ENCODE measurements around the gene TMEM108.

TMEM108 gene

DNA sequence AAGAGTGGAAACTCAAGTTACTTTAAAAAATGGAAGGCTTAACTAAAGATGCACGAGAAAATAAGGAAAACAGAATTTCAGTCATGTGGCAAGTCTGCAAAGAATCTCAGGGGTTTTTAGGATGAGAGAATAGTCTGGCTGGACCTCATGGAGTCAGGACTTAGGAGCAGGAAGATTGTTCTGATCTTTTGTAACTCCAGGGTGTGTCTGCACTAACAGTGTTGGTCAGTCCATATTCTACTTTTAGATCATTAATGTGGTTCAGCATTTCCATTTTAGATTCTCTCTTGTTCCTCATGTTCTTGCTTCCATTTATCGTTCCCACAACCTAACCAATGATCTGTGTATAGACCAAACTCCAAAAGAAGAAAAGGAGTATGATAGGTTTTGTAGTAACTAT is 15.3 kb downstream of the TMEM108 start:
- in situ Hi-C loops (cut with MboI; ENCODE audit: low sequenced_read_pairs) = no loop called here

DNA sequence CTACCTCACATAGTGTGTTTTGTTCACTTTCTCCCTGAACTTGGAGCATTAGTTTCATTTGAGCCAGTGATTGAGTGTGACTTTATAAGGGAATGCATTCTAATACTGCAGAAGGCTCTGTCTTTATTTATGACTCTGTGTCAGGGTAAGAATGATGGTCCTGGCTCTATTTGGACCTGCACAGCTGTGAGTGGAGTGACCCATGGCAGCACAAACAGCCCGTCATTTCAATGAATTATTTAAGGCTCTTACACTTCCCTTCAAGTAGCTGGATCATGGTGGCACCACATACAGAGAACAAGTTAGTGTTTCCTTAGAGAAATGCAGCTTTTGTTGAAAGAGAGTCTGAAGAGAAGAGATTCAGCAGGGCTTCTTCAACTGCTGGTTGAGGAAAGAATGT is 16.4 kb downstream of the TMEM108 start:
- in situ Hi-C loops (cut with MboI; ENCODE audit: low sequenced_read_pairs) = no loop called here

DNA sequence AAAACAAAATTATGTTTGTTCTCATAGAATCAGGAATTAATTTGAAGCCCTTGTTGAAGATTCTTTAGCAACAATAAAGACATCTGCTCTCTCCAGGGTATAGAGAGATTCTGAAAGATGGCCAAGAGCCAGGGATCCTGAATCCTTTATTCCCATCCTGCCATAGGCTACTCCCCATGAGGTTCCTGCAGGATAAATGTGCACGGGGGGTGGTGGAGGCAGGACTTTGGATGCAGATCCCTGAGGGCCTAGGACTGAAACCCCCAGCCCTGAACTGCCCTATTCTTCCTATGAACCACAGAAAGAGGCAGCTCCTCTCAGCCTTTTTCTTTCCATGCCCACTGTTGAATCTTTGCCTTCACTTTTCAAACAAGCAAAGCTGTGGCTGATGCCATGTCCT is 17.1 kb downstream of the TMEM108 start:
- in situ Hi-C loops (cut with MboI; ENCODE audit: low sequenced_read_pairs) = no loop called here

DNA sequence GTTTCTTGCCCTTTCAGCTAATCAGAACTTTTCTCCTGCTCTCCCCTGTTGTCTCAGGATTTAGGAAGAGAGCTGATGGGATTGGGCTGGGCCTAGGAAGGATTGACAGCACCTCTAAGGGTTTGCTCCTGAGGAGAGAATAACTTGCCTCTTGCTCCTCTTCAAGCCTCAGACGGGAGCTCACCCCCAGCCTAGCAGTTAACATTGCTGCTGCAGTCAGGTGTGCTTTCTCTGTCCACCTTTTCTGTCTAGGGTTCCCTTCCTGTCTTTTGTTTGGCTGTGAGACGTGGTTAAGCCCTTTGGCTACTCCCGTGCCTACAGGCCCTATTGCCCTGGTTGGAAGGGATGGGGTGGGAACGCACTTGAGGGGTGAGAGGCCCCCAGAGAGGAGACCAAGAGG is 20.1 kb downstream of the TMEM108 start:
- in situ Hi-C loops (cut with MboI; ENCODE audit: low sequenced_read_pairs) = no loop called here

DNA sequence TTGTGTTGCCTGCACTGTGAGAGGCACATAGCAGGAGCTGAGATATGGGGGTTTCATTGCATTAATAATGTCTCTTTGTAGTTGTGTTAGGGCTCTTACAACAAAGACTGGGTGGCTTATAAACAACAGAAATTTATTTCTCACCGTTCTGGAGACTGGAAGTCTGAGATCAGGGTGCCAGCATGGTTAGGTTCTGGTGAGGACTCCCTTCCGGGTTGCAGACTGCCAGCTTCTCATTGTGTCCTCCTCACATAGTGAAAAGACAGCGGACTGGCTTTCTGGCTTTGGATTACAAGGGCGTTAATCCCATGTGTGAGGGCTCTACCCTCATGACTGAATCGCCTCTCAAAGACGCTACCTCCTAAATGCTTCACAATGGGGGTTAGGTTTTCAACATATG is 20.6 kb downstream of the TMEM108 start:
- in situ Hi-C loops (cut with MboI; ENCODE audit: low sequenced_read_pairs) = no loop called here

DNA sequence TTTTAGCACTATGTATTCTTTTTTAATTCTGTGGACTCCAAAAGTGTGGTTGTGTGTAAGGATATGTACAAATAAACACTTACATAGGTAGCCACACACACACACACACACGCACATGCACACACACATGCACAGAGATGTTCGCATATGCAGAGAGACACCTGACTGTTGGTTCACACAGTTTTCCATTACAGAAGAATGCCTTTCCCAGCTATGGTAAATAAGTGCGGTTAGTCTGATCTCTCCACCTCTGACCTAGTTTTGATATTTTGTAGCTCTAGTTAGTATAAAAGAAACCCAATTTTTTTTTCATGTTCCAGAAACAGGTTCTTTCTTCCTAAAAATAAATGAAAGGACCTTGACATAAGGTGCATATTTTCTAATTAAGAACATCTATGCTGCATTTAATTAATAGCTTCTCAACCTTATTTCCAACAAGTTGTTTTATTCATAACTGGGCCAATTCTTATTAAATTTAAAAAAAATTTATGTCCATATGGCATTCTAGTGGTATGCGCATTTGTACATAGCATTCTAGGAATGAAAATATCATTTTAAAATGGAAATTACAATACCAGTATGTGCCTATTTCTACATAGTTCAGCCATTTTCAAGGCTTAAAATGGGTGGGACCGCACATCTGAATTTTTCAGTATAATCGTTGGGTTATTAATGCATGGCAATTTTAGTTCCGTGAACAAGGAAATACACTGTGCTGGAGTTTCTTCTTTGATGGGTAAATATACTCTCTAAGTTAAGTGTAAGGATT is 27.2 kb downstream of the TMEM108 start:
- in situ Hi-C loops (cut with MboI; ENCODE audit: low sequenced_read_pairs) = no loop called here

DNA sequence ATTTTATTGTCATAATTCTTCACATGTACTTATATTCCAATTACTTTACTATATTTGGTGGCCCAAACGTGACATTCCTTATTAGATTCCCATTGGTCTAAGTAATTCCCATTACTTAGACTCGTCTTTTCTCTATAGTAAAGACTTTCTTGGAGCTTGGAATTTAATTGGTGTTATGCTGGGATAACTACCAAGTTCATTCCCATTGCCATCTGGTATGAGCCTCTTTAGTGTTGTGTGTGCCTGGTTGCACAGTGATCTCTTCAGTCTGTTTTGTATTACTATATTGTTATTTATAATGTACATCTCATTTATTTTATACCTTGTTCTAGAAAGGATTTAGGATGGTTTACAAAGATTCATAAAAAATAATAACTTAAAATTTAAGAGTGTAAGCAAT is 27.8 kb downstream of the TMEM108 start:
- in situ Hi-C loops (cut with MboI; ENCODE audit: low sequenced_read_pairs) = no loop called here

DNA sequence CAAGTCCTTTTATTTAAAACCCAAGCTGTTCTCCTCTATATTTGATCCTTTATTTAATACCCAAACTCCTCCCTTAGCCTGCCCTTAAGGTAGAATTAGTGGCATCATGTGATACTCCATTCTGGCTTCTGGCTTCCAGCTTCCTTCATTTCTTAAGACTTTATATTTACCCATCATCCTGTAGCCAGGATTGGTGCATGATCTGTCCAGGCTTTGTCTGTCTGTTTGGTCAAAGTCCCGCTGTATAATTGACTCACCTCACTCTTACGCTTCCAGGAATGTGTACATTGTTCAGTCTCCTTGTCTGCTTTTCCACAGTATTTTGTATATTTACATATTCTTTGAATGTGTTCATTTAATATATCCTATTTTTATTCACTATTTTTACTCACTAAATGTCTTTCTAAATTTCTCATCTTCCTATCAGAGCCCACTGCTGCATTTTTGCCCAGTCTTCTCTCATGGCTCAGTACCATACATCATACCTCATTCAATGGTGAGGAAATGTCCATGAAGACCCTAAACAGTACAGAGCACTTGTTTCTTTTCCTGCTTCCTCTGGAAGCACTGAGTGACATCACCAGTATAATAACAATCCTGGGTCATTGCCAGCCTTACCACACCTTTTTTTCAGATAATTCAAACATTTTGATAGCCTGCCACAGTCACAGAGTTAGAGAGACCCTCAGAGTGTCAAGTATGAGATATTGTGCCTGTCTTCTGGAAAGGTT is 31.5 kb downstream of the TMEM108 start:
- in situ Hi-C loops (cut with MboI; ENCODE audit: low sequenced_read_pairs) = no loop called here

DNA sequence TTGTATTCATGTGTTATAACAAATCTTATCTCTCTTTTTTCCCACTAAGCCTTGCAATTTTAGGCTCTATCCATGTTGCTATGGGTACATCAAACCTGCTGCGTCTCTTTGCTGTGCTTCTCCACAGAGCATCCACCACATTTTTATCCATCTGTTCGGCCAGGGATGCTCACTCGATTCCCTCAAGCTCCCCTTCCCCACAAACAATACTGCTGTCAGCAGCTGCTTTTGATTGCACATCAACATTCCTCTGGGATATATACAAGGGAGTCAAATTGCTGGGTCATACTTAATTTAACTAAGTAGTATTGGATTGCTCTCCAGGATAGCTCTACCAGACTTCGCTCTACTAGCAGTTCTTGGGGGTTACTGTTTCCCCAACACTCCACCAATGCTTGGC is 36.8 kb downstream of the TMEM108 start:
- in situ Hi-C loops (cut with MboI; ENCODE audit: low sequenced_read_pairs) = no loop called here

DNA sequence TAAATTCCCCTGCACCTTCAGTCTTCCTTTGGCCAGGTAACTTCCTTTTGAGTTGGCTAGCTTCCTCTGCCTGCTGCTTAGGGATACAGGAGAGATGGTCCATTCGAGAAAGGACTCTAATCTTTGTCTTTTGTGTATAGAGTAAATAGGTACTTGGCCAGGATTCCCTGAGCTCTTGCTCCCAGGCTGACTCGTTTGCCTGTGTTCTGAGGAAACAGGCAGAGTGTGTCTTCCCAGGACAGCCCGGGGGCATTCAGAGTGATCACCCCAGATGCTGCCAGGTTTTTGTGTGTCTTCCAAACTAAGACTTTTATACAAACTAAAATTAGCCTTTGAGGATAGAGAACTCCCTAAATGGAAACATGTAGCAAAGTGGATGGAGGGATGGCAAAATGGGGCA is 39.5 kb downstream of the TMEM108 start:
- in situ Hi-C loops (cut with MboI; ENCODE audit: low sequenced_read_pairs) = no loop called here

DNA sequence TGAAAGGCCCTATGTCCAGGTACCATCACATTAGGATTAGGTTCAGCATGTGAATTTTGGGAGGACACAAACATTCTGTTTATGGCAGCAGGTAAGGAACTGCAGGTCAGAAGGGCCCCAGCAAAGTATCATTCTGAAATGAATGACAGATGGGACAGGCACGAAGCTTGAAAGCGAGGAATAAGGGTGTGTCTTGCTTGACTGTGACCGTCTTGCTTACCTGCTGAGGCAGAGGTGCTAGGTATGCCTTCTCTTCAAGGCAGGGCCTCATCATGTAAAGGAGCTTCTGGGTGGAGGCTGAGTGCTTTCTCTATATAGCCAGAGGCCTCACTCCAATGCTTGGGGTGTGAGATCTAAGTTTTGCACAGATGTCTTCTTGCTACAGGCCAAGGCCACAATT is 41.4 kb downstream of the TMEM108 start:
- in situ Hi-C loops (cut with MboI; ENCODE audit: low sequenced_read_pairs) = no loop called here

DNA sequence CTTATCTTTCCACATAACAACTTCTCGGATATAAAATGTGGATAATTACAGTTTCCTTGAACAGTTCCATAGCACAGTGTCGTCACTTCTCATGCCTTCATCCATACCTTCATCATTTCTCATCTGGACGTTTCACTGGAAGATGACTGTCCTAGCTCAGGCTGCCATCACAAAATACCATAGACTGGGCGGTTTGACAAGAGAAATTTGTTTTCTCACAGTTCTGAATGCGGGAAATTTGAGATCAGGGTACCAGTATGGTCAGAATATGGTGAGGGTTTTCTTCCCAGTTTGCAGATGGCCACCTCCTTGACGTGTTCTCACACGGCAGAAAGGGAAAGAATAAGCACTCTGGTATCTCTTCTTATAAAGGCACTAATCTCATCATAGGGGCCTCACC is 42.8 kb downstream of the TMEM108 start:
- in situ Hi-C loops (cut with MboI; ENCODE audit: low sequenced_read_pairs) = no loop called here

DNA sequence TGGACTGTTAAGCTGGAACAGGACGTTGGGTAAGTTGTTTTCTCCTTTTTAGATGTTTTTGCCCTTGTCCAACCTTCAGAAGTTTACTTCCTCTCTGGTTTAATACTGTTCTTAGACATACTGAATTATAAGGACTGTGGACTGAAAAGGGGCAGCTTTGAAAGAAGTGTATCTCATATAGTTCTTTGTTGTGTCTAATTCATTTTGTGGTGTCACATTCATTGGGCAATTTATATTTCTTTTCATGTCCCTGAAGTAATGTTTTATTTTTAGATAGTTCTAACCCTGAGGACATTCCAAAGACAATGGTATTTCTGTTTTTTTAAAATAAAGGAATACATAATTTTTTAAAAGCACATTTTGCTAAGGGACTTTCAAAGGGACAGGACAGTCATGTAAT is 45.2 kb downstream of the TMEM108 start:
- in situ Hi-C loops (cut with MboI; ENCODE audit: low sequenced_read_pairs) = no loop called here

DNA sequence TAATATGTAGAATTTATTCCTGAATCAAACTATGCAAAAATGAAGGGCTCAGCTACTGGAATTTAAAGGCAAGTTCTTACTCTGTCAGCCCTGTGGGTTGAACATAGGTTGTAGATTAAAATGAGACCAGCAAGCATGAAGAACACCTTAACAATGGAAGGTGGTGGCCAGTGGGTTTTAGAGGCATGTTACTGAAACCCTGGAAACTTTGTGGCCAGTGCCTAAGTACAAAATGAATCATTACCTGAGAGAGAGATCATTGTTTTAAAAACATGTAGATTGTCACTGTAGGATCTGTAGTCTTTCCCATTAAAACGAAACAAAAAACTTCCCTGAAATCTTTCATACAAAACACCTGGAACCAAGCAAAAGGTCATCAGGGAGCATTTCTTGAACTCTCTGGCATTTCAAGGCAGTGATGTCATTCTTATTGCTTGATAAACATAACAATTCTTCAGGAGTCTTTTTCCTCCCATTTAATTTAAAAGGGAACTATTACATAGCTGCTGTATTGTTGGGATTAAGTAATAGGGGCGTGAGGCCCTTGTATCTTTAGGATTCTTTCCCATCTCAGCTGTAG is 51.8 kb downstream of the TMEM108 start:
- in situ Hi-C loops (cut with MboI; ENCODE audit: low sequenced_read_pairs) = no loop called here

DNA sequence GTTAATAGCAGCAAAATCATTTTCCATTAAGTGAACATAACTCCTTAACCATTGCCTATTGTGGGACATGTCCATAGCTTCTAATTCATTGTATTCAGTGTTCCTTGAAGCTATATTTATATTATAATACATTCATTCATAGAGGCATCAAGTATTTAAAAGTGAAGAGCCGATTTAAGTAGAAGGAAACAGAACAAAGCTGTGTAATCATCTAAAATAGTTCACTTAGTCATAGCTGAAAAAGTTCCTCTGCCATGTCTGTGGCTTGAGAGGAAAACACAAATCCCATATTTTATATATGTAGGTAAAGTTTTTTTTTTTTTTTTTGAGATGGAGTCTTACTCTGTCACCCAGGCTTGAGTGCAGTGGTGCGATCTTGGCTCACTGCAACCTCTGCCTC is 54.5 kb downstream of the TMEM108 start:
- in situ Hi-C loops (cut with MboI; ENCODE audit: low sequenced_read_pairs) = no loop called here

DNA sequence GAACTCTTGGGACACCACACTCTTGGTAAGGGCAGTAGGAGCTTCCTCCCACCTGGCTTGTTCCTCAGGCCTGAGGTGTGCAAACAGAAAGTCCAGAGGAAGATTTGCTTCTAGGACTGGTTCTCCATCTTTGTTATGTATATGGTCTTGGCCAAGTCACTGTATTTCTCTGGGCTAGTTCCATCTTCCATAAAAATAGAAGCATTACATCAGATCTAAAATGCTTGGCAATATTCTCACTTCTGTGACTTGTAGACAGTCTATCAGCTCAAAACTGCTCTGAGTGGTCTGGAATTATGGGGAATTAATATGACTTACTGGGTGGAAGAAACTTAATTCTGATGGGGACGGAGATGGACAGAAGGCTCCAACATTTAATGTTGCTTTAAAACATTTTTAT is 55.2 kb downstream of the TMEM108 start:
- in situ Hi-C loops (cut with MboI; ENCODE audit: low sequenced_read_pairs) = no loop called here

DNA sequence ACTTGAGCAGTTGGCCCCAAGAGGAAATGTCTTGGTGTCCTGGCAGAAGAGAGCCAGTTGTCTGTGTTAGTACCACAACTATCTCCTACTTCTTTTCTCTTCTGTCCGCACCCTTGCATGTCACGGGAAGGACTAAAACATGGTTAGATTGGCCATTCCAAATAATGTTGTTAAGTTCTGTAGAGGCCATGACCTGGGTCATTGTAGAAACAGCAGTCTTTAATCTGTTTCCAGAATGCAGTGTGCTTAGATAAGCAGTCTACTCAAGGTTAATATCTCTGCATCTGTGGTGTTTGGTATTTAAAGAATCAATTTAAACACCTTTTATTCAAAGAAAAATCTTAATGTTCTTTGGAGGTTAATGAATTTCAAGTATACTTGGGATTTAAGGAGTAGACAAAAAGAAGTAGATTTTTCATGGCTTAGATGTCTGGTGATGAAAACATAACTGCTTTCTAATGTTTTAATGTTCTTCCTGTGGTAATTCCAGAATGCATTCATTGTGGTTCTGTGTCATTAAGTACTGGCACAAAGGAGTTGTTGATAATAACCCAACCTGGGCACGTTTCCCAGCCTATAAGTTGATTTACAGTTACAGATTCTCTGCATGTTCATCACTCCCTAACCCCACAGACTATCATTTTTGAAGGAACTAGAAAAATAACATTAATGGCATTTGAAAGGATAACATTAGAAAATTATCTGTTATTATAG is 58.9 kb downstream of the TMEM108 start:
- in situ Hi-C loops (cut with MboI; ENCODE audit: low sequenced_read_pairs) = no loop called here

DNA sequence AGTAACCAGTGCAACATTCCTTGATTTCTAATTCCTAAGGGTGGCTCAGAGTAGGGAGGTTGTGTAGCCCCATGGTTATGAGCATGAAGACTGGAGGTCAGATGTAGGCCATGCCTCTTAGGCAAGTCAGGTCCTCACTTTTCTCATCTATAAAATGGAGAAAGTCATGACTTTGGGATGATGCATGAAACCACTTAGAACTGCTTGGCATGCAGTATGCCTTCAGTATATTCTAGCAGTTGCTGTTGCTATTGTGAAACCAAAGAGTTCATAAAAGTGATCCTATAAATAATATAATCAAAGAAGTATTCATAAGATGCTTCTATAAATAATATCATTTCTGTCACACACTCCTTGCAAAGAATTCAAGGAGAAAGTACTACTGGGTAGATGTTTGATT is 65.5 kb downstream of the TMEM108 start:
- in situ Hi-C loops (cut with MboI; ENCODE audit: low sequenced_read_pairs) = no loop called here

DNA sequence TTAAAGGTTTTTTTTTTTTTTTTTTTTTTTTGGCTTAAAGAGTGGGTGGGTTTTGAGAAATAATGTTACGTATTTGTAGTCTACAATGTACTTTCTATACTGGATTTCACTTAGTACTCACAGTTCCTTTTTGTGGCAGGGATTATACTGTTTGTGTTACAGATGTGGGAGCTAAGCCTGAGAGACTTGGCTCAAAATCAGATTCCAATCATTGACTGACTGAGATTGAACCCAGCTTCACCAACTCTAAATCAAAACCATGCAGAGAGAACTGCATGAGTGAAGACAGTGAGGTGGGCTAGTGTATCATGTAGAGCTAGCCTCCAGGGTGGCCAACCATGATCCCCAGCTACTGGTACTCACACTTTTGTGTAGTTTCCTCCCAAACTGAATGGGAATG is 68.0 kb downstream of the TMEM108 start:
- in situ Hi-C loops (cut with MboI; ENCODE audit: low sequenced_read_pairs) = no loop called here

DNA sequence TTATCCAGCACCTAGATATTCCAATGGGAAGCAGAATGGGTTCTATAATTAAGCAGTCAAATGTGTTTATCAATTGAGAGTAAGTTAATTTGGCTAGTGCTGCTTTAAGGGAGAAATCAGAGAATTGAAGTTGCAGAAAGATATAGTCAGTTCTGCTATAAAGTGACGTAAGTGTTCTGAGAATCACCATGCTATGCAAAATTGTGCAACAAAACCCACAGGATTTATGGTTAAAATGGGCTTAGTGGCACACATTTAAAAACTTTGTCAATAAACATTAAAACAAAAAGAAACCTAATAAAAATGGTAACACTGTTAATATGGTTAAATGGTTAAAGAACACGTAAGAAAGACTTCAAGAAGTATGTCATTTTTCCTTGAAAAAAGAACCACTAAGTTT is 74.5 kb downstream of the TMEM108 start:
- in situ Hi-C loops (cut with MboI; ENCODE audit: low sequenced_read_pairs) = no loop called here

DNA sequence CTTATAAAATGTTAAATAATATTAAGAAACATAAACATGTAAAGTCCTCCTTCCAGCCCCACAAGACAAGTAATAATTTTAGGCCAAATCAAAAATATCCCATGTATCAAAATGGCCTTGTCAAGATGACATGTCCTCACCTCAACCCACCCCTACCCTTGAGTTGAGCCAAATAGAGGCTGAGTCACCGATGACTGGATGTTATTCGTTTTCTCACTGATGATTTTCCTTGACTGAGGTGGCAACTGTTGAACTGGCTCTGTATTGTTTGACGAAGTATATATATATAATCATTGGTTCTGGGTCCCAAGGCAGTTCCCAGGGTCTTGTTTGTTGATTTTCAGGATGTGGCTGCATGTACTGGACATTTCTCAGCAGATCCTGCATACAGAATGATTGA is 75.3 kb downstream of the TMEM108 start:
- in situ Hi-C loops (cut with MboI; ENCODE audit: low sequenced_read_pairs) = no loop called here
